Brain microvascular endothelial cell (primary cell): ENCODE results near the gene CTDP1.

Source experiments
- DNase-seq: peaks from one replicate; pipeline ENCODE4 v3.0.0-alpha.2; 2020
- H3K27ac ChIP-seq: fragments of 250-450 bp; sonication (Bioruptor Pico); 2 replicates; pipeline ENCODE4 v1.5.1; 2020; ENCODE audit warnings: mild to moderate bottlenecking, moderate library complexity
- H3K27me3 ChIP-seq: fragments of 250-450 bp; sonication (Bioruptor Pico); replicated peaks from 2 replicates; pipeline ENCODE4 v1.5.1; 2020; ENCODE audit warnings: mild to moderate bottlenecking
- H3K36me3 ChIP-seq: fragments of 250-450 bp; sonication (Bioruptor Pico); replicated peaks from 2 replicates; pipeline ENCODE4 v1.5.1; 2020; ENCODE audit warnings: mild to moderate bottlenecking
- H3K4me3 ChIP-seq: 2 replicates; pipeline ENCODE4 v1.5.1; 2011; ENCODE audit warnings: low read depth, mild to moderate bottlenecking, control low read depth, low read length, moderate library complexity
- in situ Hi-C: cut with HindIII; loops from 2 replicates; pipeline ENCODE4 v1.10.0; 2017; ENCODE audit warnings: low sequenced_read_pairs, low pct_ligation_motif_present
- TF ChIP-seq, protein P1 (sequence below): IDR thresholded peaks from 2 replicates; pipeline ENCODE4 v1.5.1; 2011; ENCODE audit warnings: low read depth, mild to moderate bottlenecking, moderate library complexity, low read length, control low read depth, inconsistent platforms; ENCODE audit errors: missing control alignments

Gene CTDP1

GRCh38 chr18:79647307-79647706 lies 32.3 kb upstream of the CTDP1 start:
- TF ChIP-seq, protein P1, sequence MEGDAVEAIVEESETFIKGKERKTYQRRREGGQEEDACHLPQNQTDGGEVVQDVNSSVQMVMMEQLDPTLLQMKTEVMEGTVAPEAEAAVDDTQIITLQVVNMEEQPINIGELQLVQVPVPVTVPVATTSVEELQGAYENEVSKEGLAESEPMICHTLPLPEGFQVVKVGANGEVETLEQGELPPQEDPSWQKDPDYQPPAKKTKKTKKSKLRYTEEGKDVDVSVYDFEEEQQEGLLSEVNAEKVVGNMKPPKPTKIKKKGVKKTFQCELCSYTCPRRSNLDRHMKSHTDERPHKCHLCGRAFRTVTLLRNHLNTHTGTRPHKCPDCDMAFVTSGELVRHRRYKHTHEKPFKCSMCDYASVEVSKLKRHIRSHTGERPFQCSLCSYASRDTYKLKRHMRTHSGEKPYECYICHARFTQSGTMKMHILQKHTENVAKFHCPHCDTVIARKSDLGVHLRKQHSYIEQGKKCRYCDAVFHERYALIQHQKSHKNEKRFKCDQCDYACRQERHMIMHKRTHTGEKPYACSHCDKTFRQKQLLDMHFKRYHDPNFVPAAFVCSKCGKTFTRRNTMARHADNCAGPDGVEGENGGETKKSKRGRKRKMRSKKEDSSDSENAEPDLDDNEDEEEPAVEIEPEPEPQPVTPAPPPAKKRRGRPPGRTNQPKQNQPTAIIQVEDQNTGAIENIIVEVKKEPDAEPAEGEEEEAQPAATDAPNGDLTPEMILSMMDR = no peak
- H3K36me3 ChIP-seq = no peaks in the 10 kb centered on the region
- peaks cover 9% of the 10 kb centered on the region for H3K27me3 ChIP-seq
- in situ Hi-C loops = loop anchor here (25.0 kb wide), 1 partner anchor 260 kb away; the partner anchor contains the start of gene NFATC1
- no peak overlapping the region for H3K27ac ChIP-seq
- no peak overlapping the region for H3K4me3 ChIP-seq
- no peak for DNase-seq

- H3K36me3 ChIP-seq = no peaks in the 10 kb centered on the region
- H3K4me3 ChIP-seq = no peak overlapping the region
- no peak for DNase-seq
- TF ChIP-seq, protein P1 = no peak
- H3K27me3 ChIP-seq = peaks cover 7% of the 10 kb centered on the region
- in situ Hi-C loops = no loop called here
- H3K27ac ChIP-seq = no peak overlapping the region
Observed at GRCh38 chr18:79650959-79651358, 28.6 kb upstream of the CTDP1 start.

DNA sequence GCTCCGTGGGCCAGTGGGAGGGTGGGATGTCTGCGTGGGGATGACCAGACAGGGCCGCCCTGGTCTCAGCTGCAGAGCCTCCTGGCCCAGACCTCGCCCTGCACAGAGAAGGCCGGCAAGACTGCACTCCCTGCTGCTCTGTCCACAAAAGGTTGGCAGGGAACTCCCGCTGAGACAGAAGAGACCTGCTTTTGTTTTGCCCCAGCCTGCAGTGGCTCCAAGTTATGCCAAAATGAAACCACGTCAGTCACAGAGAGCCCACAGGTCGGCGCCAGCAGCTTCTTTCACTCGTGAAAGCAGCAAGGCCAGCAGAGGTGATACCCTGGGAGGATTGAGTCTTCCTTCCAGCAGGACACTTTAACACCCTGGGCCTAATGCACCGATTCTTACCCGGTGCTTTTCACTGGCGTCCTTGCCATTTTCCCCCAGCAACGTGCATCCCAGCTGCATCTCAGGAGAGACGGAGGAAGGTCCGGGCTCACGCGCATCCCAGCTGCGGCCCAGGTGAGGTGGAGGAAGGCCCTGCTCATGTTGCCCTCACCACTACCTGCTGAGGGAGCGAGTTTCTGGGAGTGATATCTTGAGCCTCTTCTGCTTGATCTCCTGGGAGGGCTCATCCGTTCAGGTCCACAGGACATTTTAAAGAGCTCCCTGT lies 22.1 kb upstream of the CTDP1 start:
- H3K4me3 ChIP-seq = no peak overlapping the region

DNA sequence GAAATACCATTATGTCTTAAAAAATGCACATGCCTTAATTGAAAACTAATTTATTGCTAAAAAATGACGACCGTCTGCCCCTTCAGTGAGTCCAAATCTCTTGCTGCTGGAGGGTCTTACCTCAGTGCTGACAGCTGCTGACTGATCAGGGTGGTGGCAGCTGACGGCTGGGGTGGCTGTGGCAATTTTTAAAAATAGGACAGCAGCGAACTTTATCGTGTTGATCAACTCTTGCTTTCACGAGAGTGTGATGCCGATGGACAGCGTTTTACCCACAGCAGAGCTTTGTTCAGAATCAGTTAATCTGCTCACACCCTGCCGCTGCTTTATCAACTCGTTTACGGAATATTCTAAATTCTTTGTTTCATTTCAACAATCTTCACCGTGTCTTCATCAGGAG lies 21.2 kb upstream of the CTDP1 start:
- TF ChIP-seq, protein P1 = no peak
- H3K27me3 ChIP-seq = peaks cover 8% of the 10 kb centered on the region
- no peaks in the 10 kb centered on the region for H3K36me3 ChIP-seq
- H3K4me3 ChIP-seq = no peak overlapping the region
- in situ Hi-C loops = no loop called here
- H3K27ac ChIP-seq = no peak overlapping the region
- no peak for DNase-seq

More for the DNA sequence above, 22.1 kb upstream of the CTDP1 start:
- Histone ChIP-seq H3K27ac (no peak overlapping the region), H3K27me3 (peaks cover 8% of the 10 kb centered on the region), H3K36me3 (no peaks in the 10 kb centered on the region)
- DNase-seq = no peak
- TF ChIP-seq, protein P1 = no peak
- in situ Hi-C loops = no loop called here

GRCh38 chr18:79659733-79660132 lies 19.9 kb upstream of the CTDP1 start:
- no peaks in the 10 kb centered on the region for H3K36me3 ChIP-seq
- in situ Hi-C loops = no loop called here
- no peak overlapping the region for H3K4me3 ChIP-seq
- DNase-seq = no peak
- TF ChIP-seq, protein P1 = no peak
- H3K27ac ChIP-seq = no peak overlapping the region
- H3K27me3 ChIP-seq = peaks cover 8% of the 10 kb centered on the region

DNA sequence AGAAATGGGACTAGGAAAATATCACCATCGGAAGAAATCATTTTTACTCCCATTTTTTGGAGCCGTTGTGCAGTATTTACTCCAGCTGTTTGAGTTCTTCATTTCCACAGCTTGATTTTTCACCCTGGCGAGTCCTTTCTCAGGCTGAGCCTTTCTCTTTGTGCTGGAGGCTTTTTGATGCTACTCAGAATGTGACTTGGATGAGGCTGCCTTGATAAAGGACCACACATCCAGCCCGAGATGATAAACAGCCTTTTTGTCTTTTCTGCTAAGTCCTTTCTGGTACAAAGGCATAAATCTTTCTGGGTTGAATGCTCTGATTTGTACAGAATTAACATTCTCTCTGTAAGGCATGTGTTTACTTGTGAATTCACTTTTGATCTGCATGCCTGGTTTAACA lies 17.6 kb upstream of the CTDP1 start:
- no peak overlapping the region for H3K27ac ChIP-seq
- in situ Hi-C loops = no loop called here
- no peak for DNase-seq
- TF ChIP-seq, protein P1 = no peak
- no peak overlapping the region for H3K4me3 ChIP-seq
- no peaks in the 10 kb centered on the region for H3K36me3 ChIP-seq
- H3K27me3 ChIP-seq = peaks cover 8% of the 10 kb centered on the region
